HL-60 (cell line): ENCODE measurements around the gene SMIM24.

ENCODE experiments used
- DNase-seq, 2 experiments: peaks; one replicate each; pipeline ENCODE4 v3.0.0-alpha.2; 2010 to 2020; ENCODE audit warnings: low read depth in 1 of 2, low spot score in 1 of 2
- H3K27ac ChIP-seq: fragments of 250-450 bp; sonication (Bioruptor Pico); replicated peaks from 2 replicates; pipeline ENCODE4 v1.5.1; 2020; ENCODE audit warnings: mild to moderate bottlenecking, moderate library complexity
- H3K27me3 ChIP-seq: fragments of 250-450 bp; sonication (Bioruptor Pico); 2 replicates; pipeline ENCODE4 v1.5.1; 2021; ENCODE audit warnings: mild to moderate bottlenecking, moderate library complexity; ENCODE audit not compliant: insufficient read depth, poor library complexity, severe bottlenecking
- H3K4me3 ChIP-seq: replicated peaks from 2 replicates; pipeline ENCODE4 v1.5.1; 2011; ENCODE audit warnings: mild to moderate bottlenecking, control low read depth, low read length; ENCODE audit not compliant: insufficient read depth
- GABPA ChIP-seq: IDR thresholded peaks from 2 replicates; pipeline ENCODE4 v1.6.1; 2012; ENCODE audit warnings: low read depth
- POLR2AphosphoS5 ChIP-seq: IDR thresholded peaks from 2 replicates; pipeline ENCODE4 v1.6.1; 2012; ENCODE audit warnings: low read depth
- SPI1 ChIP-seq: IDR thresholded peaks from 2 replicates; pipeline ENCODE4 v1.6.1; 2012; ENCODE audit warnings: low read depth, mild to moderate bottlenecking, borderline replicate concordance
- TF ChIP-seq, protein P1 (sequence below): IDR thresholded peaks from one replicate; pipeline ENCODE4 v1.5.1; 2011; ENCODE audit warnings: low read length, control low read depth, inconsistent platforms; ENCODE audit not compliant: insufficient read depth
- TF ChIP-seq, protein P2 (sequence below): IDR thresholded peaks from 2 replicates; pipeline ENCODE4 v1.6.1; 2012; ENCODE audit warnings: low read depth; ENCODE audit not compliant: insufficient replicate concordance

The SMIM24 gene

DNA sequence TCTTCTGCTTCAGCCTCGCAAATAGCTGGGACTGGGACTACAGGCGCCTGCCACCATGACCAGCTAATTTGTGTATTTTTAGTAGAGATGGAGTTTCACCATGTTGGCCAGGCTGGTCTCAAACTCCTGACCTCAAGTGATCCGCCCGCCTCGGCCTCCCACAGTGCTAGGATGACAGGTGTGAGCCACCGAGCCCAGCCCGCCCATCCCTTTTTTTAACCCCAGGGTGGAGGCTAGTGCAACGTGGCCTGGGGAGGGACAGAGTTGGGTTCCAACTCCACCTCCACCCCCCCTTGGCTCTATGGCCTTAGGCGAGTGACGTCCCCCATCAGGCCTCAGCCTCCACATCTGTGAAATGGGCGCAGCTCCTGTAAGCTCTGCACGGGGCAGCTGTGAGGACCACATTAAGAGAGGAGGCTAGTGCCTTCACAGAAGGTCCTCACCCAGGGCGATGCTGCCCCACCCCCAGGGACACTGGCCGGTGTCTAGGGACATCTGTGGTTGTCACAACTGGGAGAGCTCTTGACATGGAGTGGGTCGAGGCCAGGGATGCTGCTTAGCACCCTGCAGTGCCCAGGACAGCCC, 37.7 kb downstream of the SMIM24 start:
- no peak for DNase-seq
- H3K4me3 ChIP-seq, result no peak overlapping the region
- no peaks in the 10 kb centered on the region for H3K27me3 ChIP-seq
- TF ChIP-seq GABPA, result no peak
- TF ChIP-seq POLR2AphosphoS5, result no peak
- H3K27ac ChIP-seq, result no peak overlapping the region

DNA sequence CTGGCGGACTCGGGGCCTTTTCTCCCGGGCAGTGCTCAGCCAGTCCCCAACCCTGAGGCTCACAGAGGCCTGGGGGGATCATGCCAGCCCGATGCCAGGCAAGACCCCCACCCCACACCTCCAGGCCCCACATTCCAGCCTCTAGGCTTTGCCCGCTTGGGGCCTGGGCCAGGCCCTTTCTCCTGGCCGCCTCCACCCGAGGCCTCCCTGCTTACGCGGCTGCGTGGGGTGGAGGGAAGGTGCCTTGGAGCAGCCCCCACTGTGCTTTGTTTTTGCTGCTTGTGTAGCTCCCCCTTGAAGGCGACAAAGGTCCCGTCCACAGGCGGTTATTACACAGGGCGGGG, 38.4 kb downstream of the SMIM24 start:
- DNase-seq, result no peak
- Histone ChIP-seq H3K4me3 (no peak overlapping the region), H3K27me3 (no peaks in the 10 kb centered on the region), H3K27ac (no peak overlapping the region)
- TF ChIP-seq POLR2AphosphoS5 (no peak), SPI1 (no peak), GABPA (no peak)
- TF ChIP-seq, protein P1, sequence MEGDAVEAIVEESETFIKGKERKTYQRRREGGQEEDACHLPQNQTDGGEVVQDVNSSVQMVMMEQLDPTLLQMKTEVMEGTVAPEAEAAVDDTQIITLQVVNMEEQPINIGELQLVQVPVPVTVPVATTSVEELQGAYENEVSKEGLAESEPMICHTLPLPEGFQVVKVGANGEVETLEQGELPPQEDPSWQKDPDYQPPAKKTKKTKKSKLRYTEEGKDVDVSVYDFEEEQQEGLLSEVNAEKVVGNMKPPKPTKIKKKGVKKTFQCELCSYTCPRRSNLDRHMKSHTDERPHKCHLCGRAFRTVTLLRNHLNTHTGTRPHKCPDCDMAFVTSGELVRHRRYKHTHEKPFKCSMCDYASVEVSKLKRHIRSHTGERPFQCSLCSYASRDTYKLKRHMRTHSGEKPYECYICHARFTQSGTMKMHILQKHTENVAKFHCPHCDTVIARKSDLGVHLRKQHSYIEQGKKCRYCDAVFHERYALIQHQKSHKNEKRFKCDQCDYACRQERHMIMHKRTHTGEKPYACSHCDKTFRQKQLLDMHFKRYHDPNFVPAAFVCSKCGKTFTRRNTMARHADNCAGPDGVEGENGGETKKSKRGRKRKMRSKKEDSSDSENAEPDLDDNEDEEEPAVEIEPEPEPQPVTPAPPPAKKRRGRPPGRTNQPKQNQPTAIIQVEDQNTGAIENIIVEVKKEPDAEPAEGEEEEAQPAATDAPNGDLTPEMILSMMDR, result no peak
- TF ChIP-seq, protein P2, sequence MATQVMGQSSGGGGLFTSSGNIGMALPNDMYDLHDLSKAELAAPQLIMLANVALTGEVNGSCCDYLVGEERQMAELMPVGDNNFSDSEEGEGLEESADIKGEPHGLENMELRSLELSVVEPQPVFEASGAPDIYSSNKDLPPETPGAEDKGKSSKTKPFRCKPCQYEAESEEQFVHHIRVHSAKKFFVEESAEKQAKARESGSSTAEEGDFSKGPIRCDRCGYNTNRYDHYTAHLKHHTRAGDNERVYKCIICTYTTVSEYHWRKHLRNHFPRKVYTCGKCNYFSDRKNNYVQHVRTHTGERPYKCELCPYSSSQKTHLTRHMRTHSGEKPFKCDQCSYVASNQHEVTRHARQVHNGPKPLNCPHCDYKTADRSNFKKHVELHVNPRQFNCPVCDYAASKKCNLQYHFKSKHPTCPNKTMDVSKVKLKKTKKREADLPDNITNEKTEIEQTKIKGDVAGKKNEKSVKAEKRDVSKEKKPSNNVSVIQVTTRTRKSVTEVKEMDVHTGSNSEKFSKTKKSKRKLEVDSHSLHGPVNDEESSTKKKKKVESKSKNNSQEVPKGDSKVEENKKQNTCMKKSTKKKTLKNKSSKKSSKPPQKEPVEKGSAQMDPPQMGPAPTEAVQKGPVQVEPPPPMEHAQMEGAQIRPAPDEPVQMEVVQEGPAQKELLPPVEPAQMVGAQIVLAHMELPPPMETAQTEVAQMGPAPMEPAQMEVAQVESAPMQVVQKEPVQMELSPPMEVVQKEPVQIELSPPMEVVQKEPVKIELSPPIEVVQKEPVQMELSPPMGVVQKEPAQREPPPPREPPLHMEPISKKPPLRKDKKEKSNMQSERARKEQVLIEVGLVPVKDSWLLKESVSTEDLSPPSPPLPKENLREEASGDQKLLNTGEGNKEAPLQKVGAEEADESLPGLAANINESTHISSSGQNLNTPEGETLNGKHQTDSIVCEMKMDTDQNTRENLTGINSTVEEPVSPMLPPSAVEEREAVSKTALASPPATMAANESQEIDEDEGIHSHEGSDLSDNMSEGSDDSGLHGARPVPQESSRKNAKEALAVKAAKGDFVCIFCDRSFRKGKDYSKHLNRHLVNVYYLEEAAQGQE, result no peak

- no peaks in the 10 kb centered on the region for H3K27me3 ChIP-seq
- TF ChIP-seq POLR2AphosphoS5, result no peak
- TF ChIP-seq, protein P1, result no peak
- no peak for TF ChIP-seq GABPA
- no peak for TF ChIP-seq SPI1
- TF ChIP-seq, protein P2, result no peak
- DNase-seq, result no peak
- no peak overlapping the region for H3K27ac ChIP-seq
- no peak overlapping the region for H3K4me3 ChIP-seq
Observed at GRCh38 chr19:3441089-3441985, 39.0 kb downstream of the SMIM24 start.

DNA sequence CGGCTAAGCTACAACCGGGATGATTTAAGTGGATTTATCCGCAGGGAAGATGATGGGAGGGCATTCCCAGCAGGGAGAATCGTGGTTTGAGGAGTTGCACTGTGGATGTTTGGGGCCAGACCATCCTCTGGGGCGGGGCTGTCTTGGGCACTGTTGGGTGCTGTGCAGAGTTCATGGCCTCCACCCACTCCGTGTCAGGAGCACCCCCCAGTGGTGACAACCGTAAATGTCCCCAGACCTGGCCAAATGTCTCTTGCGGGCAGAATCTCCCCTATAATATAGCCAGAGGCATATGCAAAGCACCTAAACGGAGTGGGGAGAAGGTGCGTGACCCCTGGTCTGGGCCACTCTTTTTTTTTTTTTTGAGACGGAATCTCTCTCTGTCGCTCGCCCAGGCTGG, 40.2 kb downstream of the SMIM24 start:
- DNase-seq, result peak in 1 of 2 experiments; percentile 71
- no peak for TF ChIP-seq POLR2AphosphoS5
- TF ChIP-seq, protein P2, result no peak
- TF ChIP-seq, protein P1, result peak; percentile 28
- TF ChIP-seq GABPA, result no peak
- H3K4me3 ChIP-seq, result no peak overlapping the region
- no peaks in the 10 kb centered on the region for H3K27me3 ChIP-seq
- no peak overlapping the region for H3K27ac ChIP-seq
